GM10266 (cell line): ENCODE data around the gene DNAJC8.

Experiments used
- DNase-seq: peaks from one replicate; pipeline ENCODE4 v3.0.0; 2012; ENCODE audit errors: extremely low spot score
- TF ChIP-seq, protein P1 (sequence below): IDR thresholded peaks from 2 replicates; pipeline ENCODE4 v1.5.1; 2012; ENCODE audit warnings: mild to moderate bottlenecking, low read depth; ENCODE audit not compliant: control insufficient read depth, insufficient read depth; ENCODE audit errors: missing control alignments

Gene DNAJC8

DNA sequence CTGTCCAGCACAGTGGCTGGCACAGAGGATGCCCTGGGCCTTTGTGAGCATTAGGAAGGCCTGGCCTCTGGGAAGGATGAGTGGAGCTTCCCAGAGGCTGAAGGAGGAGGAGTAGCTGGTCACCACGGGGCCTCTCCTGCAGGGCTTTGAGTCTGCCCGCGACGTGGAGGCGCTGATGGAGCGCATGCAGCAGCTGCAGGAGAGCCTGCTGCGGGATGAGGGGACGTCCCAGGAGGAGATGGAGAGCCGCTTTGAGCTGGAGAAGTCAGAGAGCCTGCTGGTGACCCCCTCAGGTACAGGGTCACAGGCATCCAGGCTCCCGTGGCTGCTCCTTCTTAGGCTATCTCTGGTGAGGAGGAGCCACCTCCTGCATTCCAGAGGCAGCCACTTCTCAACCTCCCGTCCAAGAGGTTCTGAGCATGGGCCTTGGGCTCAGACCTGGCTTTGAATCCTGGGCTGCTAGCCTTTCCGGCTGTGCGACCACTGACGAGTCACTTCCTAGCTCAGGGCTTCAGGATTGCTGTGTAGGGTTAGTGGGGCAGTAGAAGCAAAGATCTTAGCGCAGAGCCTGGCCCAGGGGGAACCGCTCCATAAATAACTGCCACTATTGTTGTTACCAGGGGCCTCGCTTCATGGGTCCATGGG is 40.5 kb upstream of the DNAJC8 start:
- TF ChIP-seq, protein P1, sequence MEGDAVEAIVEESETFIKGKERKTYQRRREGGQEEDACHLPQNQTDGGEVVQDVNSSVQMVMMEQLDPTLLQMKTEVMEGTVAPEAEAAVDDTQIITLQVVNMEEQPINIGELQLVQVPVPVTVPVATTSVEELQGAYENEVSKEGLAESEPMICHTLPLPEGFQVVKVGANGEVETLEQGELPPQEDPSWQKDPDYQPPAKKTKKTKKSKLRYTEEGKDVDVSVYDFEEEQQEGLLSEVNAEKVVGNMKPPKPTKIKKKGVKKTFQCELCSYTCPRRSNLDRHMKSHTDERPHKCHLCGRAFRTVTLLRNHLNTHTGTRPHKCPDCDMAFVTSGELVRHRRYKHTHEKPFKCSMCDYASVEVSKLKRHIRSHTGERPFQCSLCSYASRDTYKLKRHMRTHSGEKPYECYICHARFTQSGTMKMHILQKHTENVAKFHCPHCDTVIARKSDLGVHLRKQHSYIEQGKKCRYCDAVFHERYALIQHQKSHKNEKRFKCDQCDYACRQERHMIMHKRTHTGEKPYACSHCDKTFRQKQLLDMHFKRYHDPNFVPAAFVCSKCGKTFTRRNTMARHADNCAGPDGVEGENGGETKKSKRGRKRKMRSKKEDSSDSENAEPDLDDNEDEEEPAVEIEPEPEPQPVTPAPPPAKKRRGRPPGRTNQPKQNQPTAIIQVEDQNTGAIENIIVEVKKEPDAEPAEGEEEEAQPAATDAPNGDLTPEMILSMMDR = no peak
- no peak for DNase-seq

DNA sequence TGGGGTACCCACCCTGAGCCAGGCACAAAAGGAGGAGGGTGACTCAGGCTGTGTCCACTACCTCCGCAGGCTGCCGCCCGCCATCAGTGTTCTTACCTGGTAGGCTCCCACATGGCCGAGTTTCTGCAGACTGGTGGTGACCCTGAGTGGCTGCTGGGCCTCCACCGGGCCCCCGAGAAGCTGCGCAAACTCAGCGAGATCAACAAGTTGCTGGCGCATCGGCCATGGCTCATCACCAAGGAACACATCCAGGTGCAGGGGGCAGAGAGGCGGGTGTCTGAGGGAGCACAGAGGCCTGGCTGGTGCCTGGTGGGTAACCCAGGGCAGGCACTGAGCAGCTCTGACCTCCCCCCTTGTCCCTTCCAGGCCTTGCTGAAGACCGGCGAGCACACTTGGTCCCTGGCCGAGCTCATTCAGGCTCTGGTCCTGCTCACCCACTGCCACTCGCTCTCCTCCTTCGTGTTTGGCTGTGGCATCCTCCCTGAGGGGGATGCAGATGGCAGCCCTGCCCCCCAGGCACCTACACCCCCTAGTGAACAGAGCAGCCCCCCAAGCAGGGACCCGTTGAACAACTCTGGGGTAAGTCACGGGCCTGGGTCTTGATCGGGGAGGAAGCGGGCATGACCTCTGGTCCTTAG is 39.5 kb upstream of the DNAJC8 start:
- TF ChIP-seq, protein P1 = no peak
- no peak for DNase-seq

- DNase-seq = no peak
- TF ChIP-seq, protein P1 = no peak
These were observed 36.7 kb upstream of the DNAJC8 start for GRCh38 chr1:28269529-28269928.

DNA sequence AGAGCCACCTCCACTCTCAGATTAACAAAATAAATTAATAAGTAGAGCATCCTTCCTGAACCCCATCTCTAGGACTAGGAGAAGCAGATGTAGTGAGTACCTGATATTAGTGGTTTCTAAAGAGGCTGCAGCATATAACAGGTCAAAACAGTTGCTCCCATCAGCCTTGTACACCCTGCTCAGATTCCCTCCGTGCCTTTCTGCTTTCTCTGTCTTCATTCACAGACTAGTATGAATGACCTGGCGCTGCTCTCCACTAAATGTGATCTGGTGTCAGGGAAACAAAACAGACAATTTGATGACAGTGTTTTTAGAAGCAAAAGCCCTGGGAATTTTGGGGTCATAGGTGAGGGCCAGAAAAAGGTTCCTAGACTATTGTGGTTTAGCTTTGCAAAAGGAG is 34.8 kb upstream of the DNAJC8 start:
- TF ChIP-seq, protein P1 = no peak
- no peak for DNase-seq

- TF ChIP-seq, protein P1 = no peak
- no peak for DNase-seq
These were observed 34.1 kb upstream of the DNAJC8 start for GRCh38 chr1:28266920-28267322.

- DNase-seq = no peak
- TF ChIP-seq, protein P1 = no peak
These were observed 32.7 kb upstream of the DNAJC8 start for GRCh38 chr1:28265577-28265976.

DNA sequence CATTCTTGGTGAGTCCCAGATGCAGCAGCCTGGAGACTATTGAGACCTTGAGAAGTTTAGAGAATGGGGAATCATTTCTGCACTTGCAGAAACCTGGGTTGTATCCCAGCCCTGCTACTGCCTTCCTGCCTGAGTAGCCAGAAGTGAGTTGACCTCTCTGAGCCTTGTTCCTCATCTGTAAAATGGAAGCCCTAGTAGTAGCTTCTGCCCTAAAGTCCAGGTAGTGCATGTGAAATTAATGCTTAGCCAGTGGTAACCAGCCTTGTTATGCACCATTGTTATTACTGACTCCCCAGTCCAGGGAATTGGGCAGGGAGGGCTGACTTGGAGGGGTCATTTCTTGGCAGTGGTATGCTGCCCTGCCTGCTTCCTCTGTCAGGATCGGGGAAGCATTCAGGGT is 32.1 kb upstream of the DNAJC8 start:
- TF ChIP-seq, protein P1 = no peak

More for the DNA sequence above, 32.1 kb upstream of the DNAJC8 start:
- no peak for DNase-seq
